Measurements from ENCODE around the gene MLKL.

Gene MLKL

GRCh38 chr16:74700438-74701225, at the start of gene MLKL:
Gene MLKL, minus strand, starts transcription at chr16:74700862. Its CDS starts 5,105 bp downstream, at chr16:74695757.
- DNase-seq = peak; percentile 80 to 96

GRCh38 chr16:74749291-74750055, 48.8 kb upstream of the MLKL start:
- no peak for DNase-seq

- no peak for DNase-seq
Measured at GRCh38 chr16:74748616-74749026, 48.0 kb upstream of the MLKL start.

GRCh38 chr16:74747716-74748615, 47.3 kb upstream of the MLKL start:
- no peak for DNase-seq

- no peak for DNase-seq
Measured at GRCh38 chr16:74745926-74746325, 45.3 kb upstream of the MLKL start.

- DNase-seq = no peak
Measured at GRCh38 chr16:74745109-74745615, 44.5 kb upstream of the MLKL start.

- no peak for DNase-seq
Measured at GRCh38 chr16:74744566-74744965, 43.9 kb upstream of the MLKL start.

- no peak for DNase-seq
Measured at GRCh38 chr16:74743668-74744299, 43.1 kb upstream of the MLKL start.

- no peak for DNase-seq
Measured at GRCh38 chr16:74743045-74743667, 42.5 kb upstream of the MLKL start.

- DNase-seq = no peak
Measured at GRCh38 chr16:74742051-74742481, 41.4 kb upstream of the MLKL start.

- DNase-seq = no peak
Measured at GRCh38 chr16:74740795-74741304, 40.2 kb upstream of the MLKL start.

- no peak for DNase-seq
Measured at GRCh38 chr16:74739275-74739674, 38.6 kb upstream of the MLKL start.

- no peak for DNase-seq
Measured at GRCh38 chr16:74738816-74739215, 38.2 kb upstream of the MLKL start.

GRCh38 chr16:74738113-74738541, 37.5 kb upstream of the MLKL start:
- no peak for DNase-seq

GRCh38 chr16:74737521-74737920, 36.9 kb upstream of the MLKL start:
- no peak for DNase-seq

- no peak for DNase-seq
Measured at GRCh38 chr16:74736531-74737157, 36.0 kb upstream of the MLKL start.

GRCh38 chr16:74735554-74735953, 34.9 kb upstream of the MLKL start:
- no peak for DNase-seq

- no peak for DNase-seq
Measured at GRCh38 chr16:74735162-74735452, 34.4 kb upstream of the MLKL start.

- DNase-seq = no peak
Measured at GRCh38 chr16:74734361-74735161, 33.9 kb upstream of the MLKL start.

GRCh38 chr16:74732707-74733350, 32.2 kb upstream of the MLKL start:
- DNase-seq = no peak
